Rectal smooth muscle tissue (tissue), 1 donor: ENCODE measurements around the gene TEKTIP1.
A peak's percentile ranks its signal among the peaks of the same experiment; 100 is the strongest.
"Not testable (repeated sequence)": the region's sequence is repeated elsewhere in the genome, so short reads cannot be mapped to it uniquely, and the experiment has no call there.

Experiments used
- H3K27ac ChIP-seq: one replicate; pipeline ENCODE4 v1.7.0; 2013; ENCODE audit warnings: low read depth, low read length, inconsistent platforms
- H3K27me3 ChIP-seq: one replicate; pipeline ENCODE4 v1.7.0; 2013; ENCODE audit warnings: low read length; ENCODE audit not compliant: control insufficient read depth, insufficient read depth
- H3K36me3 ChIP-seq: one replicate; pipeline ENCODE4 v1.7.0; 2013; ENCODE audit warnings: low read length; ENCODE audit not compliant: control insufficient read depth, insufficient read depth
- H3K4me1 ChIP-seq: one replicate; pipeline ENCODE4 v1.7.0; 2013; ENCODE audit warnings: low read length; ENCODE audit not compliant: control insufficient read depth, insufficient read depth
- H3K4me3 ChIP-seq: one replicate; pipeline ENCODE4 v1.7.0; 2013; ENCODE audit warnings: low read length
- H3K9ac ChIP-seq: one replicate; pipeline ENCODE4 v1.7.0; 2013; ENCODE audit warnings: low read length

The TEKTIP1 gene

GRCh38 chr19:3550947-3551791, 12.2 kb downstream of the TEKTIP1 start:
- Histone ChIP-seq H3K27me3 (no peaks in the 10 kb centered on the region), H3K4me3 (no peak overlapping the region), H3K36me3 (peaks cover 2% of the 10 kb centered on the region), H3K9ac (no peak overlapping the region), H3K27ac (no peak overlapping the region), H3K4me1 (no peaks in the 10 kb centered on the region)

- Histone ChIP-seq H3K4me1 (peaks cover 4% of the 10 kb centered on the region), H3K36me3 (peaks cover 2% of the 10 kb centered on the region), H3K27ac (no peak overlapping the region)
Observed at GRCh38 chr19:3551792-3552095, 12.8 kb downstream of the TEKTIP1 start.

GRCh38 chr19:3554254-3555083, 15.5 kb downstream of the TEKTIP1 start:
- Histone ChIP-seq H3K27me3 (no peaks in the 10 kb centered on the region), H3K36me3 (peaks cover 2% of the 10 kb centered on the region), H3K4me3 (no peak overlapping the region), H3K9ac (no peak overlapping the region), H3K4me1 (peaks cover 4% of the 10 kb centered on the region), H3K27ac (no peak overlapping the region)

More at GRCh38 chr19:3551792-3552095, 12.8 kb downstream of the TEKTIP1 start:
- Histone ChIP-seq H3K27me3 (no peaks in the 10 kb centered on the region), H3K9ac (no peak overlapping the region), H3K4me3 (no peak overlapping the region)

- Histone ChIP-seq H3K9ac (no peak overlapping the region), H3K27me3 (no peaks in the 10 kb centered on the region), H3K36me3 (peaks cover under 1% of the 10 kb centered on the region), H3K4me3 (peak overlapping the region; percentile 75), H3K27ac (no peak overlapping the region), H3K4me1 (peaks cover 4% of the 10 kb centered on the region)
Observed at GRCh38 chr19:3555653-3556422, 16.9 kb downstream of the TEKTIP1 start.

GRCh38 chr19:3556423-3556977, 17.5 kb downstream of the TEKTIP1 start:
- peaks cover 4% of the 10 kb centered on the region for H3K4me1 ChIP-seq

GRCh38 chr19:3556978-3557460, 18.0 kb downstream of the TEKTIP1 start:
- peaks cover 4% of the 10 kb centered on the region for H3K4me1 ChIP-seq
- H3K9ac ChIP-seq: peak overlapping the region; percentile 66
- H3K27ac ChIP-seq: no peak overlapping the region
- no peaks in the 10 kb centered on the region for H3K27me3 ChIP-seq
- peak overlapping the region; percentile 75 for H3K4me3 ChIP-seq
- no peaks in the 10 kb centered on the region for H3K36me3 ChIP-seq

More at GRCh38 chr19:3556423-3556977, 17.5 kb downstream of the TEKTIP1 start:
- Histone ChIP-seq H3K27me3 (no peaks in the 10 kb centered on the region), H3K9ac (peak overlapping the region; percentile 66), H3K27ac (no peak overlapping the region), H3K36me3 (no peaks in the 10 kb centered on the region), H3K4me3 (peak overlapping the region; percentile 75)

GRCh38 chr19:3557461-3558248, 18.7 kb downstream of the TEKTIP1 start, which contains the start of gene MFSD12:
Gene MFSD12 (minus strand): TSS chr19:3557586. CDS start chr19:3557403, 183 bp downstream.
- Histone ChIP-seq H3K4me1 (peaks cover 4% of the 10 kb centered on the region), H3K4me3 (peak within 1 kb of the TSS; percentile 77), H3K27me3 (no peaks in the 10 kb centered on the region), H3K9ac (peak within 1 kb of the TSS; percentile 66), H3K27ac (peak within 1 kb of the TSS; percentile 46), H3K36me3 (no peaks in the 10 kb centered on the region)

GRCh38 chr19:3563709-3564524, 24.9 kb downstream of the TEKTIP1 start:
- Histone ChIP-seq H3K4me1 (no peaks in the 10 kb centered on the region), H3K9ac (no peak overlapping the region), H3K36me3 (no peaks in the 10 kb centered on the region), H3K4me3 (no peak overlapping the region), H3K27ac (no peak overlapping the region), H3K27me3 (no peaks in the 10 kb centered on the region)

GRCh38 chr19:3565139-3565538, 26.2 kb downstream of the TEKTIP1 start:
- no peak overlapping the region for H3K9ac ChIP-seq
- H3K4me3 ChIP-seq: no peak overlapping the region
- no peaks in the 10 kb centered on the region for H3K36me3 ChIP-seq
- H3K27ac ChIP-seq: no peak overlapping the region
- H3K4me1 ChIP-seq: no peaks in the 10 kb centered on the region
- H3K27me3 ChIP-seq: no peaks in the 10 kb centered on the region

GRCh38 chr19:3570042-3570441, 31.1 kb downstream of the TEKTIP1 start:
- H3K27ac ChIP-seq, H3K4me3 ChIP-seq, H3K36me3 ChIP-seq, H3K4me1 ChIP-seq, H3K9ac ChIP-seq, H3K27me3 ChIP-seq: not testable (repeated sequence)

- H3K4me1 ChIP-seq: peaks cover 4% of the 10 kb centered on the region
- no peak overlapping the region for H3K9ac ChIP-seq
- no peaks in the 10 kb centered on the region for H3K27me3 ChIP-seq
- H3K36me3 ChIP-seq: no peaks in the 10 kb centered on the region
- H3K4me3 ChIP-seq: no peak overlapping the region
- no peak overlapping the region for H3K27ac ChIP-seq
Observed at GRCh38 chr19:3570606-3571011, 31.6 kb downstream of the TEKTIP1 start.
